ENCODE data around the gene SPECC1.

SPECC1 gene

DNA sequence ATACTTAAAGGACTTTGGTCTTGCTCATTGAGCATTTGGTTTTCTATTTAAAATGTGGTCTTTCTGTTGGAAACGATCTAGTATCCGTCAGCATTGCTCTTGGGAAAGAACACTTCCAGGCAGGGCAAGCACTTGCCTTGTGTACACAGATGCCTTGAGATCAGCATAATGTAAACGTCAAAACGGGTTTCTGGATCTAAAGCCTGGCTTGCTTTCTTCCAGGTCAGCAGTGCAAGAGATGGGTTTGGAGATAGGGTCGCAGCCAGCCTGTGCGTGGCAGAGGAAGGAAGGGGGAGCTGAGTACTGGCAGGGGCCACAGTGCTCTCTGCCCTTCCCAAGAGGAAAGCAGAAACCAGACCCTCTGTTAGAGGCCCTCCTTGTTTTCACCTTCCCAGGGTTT is 282.7 kb downstream of the SPECC1 start:
- Histone ChIP-seq H3K4me2 (ENCODE audit: low read length) (no peak overlapping the region), H3K36me3 (ENCODE audit: control insufficient read depth, low read length) (no peaks in the 10 kb centered on the region), H3K27me3 (ENCODE audit: control insufficient read depth, low read length) (no peaks in the 10 kb centered on the region), H3K4me1 (ENCODE audit: control insufficient read depth, low read length) (no peaks in the 10 kb centered on the region), H3F3A (ENCODE audit: control insufficient read depth, insufficient read depth) (no peaks in the 10 kb centered on the region), H3K4me3 (ENCODE audit: low read length) (no peak overlapping the region), H3K27ac (ENCODE audit: low read depth, low read length) (no peak overlapping the region), H3K9me3 (ENCODE audit: control insufficient read depth, insufficient read depth, low read length) (no peaks in the 10 kb centered on the region), H3K79me2 (ENCODE audit: control insufficient read depth, low read length) (no peaks in the 10 kb centered on the region), H4K20me1 (ENCODE audit: control insufficient read depth, insufficient read depth, low read depth, low read length) (no peaks in the 10 kb centered on the region), H3K9me2 (replicated peaks; ENCODE audit: control insufficient read depth, low read length) (no peaks in the 10 kb centered on the region)
- TF ChIP-seq, protein P1, sequence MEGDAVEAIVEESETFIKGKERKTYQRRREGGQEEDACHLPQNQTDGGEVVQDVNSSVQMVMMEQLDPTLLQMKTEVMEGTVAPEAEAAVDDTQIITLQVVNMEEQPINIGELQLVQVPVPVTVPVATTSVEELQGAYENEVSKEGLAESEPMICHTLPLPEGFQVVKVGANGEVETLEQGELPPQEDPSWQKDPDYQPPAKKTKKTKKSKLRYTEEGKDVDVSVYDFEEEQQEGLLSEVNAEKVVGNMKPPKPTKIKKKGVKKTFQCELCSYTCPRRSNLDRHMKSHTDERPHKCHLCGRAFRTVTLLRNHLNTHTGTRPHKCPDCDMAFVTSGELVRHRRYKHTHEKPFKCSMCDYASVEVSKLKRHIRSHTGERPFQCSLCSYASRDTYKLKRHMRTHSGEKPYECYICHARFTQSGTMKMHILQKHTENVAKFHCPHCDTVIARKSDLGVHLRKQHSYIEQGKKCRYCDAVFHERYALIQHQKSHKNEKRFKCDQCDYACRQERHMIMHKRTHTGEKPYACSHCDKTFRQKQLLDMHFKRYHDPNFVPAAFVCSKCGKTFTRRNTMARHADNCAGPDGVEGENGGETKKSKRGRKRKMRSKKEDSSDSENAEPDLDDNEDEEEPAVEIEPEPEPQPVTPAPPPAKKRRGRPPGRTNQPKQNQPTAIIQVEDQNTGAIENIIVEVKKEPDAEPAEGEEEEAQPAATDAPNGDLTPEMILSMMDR (IDR thresholded peaks at IDR 0.05; ENCODE audit: low read depth, low read length, poor library complexity, severe bottlenecking) = no peak
- no peak for TF ChIP-seq EZH2phosphoT487 (IDR thresholded peaks at IDR 0.05; ENCODE audit: borderline replicate concordance, low read length)

DNA sequence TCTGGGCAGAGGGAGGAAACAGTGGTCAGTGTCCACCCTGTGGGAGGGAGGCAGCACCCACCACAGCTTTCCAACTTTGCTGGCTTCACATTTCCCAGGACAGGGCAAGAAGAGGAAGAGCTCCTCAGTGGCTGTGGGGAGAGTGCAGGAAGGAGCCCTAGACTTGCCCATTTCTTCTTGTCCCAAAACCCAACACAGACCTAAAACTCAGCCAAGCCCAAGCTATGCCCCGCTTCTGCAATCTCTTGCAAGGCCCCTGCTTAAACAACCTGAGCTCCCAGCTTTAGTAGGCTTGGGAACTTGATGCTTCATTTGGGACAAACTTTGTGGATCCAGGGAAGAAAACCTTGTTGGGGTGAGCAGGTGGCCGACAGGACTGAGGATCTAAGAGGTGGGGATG is 284.3 kb downstream of the SPECC1 start:
- Histone ChIP-seq H3K4me1 (ENCODE audit: control insufficient read depth, low read length) (no peaks in the 10 kb centered on the region), H3K79me2 (ENCODE audit: control insufficient read depth, low read length) (no peaks in the 10 kb centered on the region), H3K4me3 (ENCODE audit: low read length) (no peak overlapping the region), H3K36me3 (ENCODE audit: control insufficient read depth, low read length) (no peaks in the 10 kb centered on the region), H3F3A (ENCODE audit: control insufficient read depth, insufficient read depth) (no peaks in the 10 kb centered on the region), H4K20me1 (ENCODE audit: control insufficient read depth, insufficient read depth, low read depth, low read length) (no peaks in the 10 kb centered on the region), H3K27me3 (ENCODE audit: control insufficient read depth, low read length) (no peaks in the 10 kb centered on the region), H3K9me2 (replicated peaks; ENCODE audit: control insufficient read depth, low read length) (no peaks in the 10 kb centered on the region), H3K4me2 (ENCODE audit: low read length) (no peak overlapping the region), H3K27ac (ENCODE audit: low read depth, low read length) (no peak overlapping the region), H3K9me3 (ENCODE audit: control insufficient read depth, insufficient read depth, low read length) (no peaks in the 10 kb centered on the region)
- TF ChIP-seq, protein P1 (IDR thresholded peaks at IDR 0.05; ENCODE audit: low read depth, low read length, poor library complexity, severe bottlenecking) = no peak
- no peak for TF ChIP-seq EZH2phosphoT487 (IDR thresholded peaks at IDR 0.05; ENCODE audit: borderline replicate concordance, low read length)

DNA sequence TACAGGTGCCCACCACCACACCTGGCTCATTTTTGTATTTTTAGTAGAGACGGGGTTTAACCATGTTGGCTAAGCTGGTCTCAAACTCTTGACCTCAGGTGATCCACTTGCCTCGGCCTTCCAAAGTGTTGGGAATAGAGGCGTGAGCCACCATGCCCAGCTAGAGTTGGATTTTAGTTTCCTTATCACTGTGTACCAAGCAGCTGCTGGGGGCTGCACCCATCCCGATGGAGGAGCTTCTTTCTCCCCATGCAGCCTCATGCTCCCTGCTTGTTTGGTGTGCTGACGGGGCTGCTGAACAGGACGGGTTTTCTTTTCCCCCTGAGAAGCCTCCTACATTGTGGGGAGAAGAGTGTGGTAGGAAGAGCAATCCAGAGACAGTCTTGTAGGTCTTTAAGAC is 285.0 kb downstream of the SPECC1 start:
- H3K9me3 ChIP-seq (ENCODE audit: control insufficient read depth, insufficient read depth, low read length) = no peaks in the 10 kb centered on the region
- TF ChIP-seq EZH2phosphoT487 (IDR thresholded peaks at IDR 0.05; ENCODE audit: borderline replicate concordance, low read length) = no peak
- TF ChIP-seq, protein P1 (IDR thresholded peaks at IDR 0.05; ENCODE audit: low read depth, low read length, poor library complexity, severe bottlenecking) = no peak
- no peaks in the 10 kb centered on the region for H4K20me1 ChIP-seq (ENCODE audit: control insufficient read depth, insufficient read depth, low read depth, low read length)
- no peak overlapping the region for H3K27ac ChIP-seq (ENCODE audit: low read depth, low read length)
- H3K27me3 ChIP-seq (ENCODE audit: control insufficient read depth, low read length) = no peaks in the 10 kb centered on the region
- H3F3A ChIP-seq (ENCODE audit: control insufficient read depth, insufficient read depth) = no peaks in the 10 kb centered on the region
- no peak overlapping the region for H3K4me3 ChIP-seq (ENCODE audit: low read length)
- no peaks in the 10 kb centered on the region for H3K36me3 ChIP-seq (ENCODE audit: control insufficient read depth, low read length)
- no peaks in the 10 kb centered on the region for H3K4me1 ChIP-seq (ENCODE audit: control insufficient read depth, low read length)
- no peaks in the 10 kb centered on the region for H3K79me2 ChIP-seq (ENCODE audit: control insufficient read depth, low read length)
- no peaks in the 10 kb centered on the region for H3K9me2 ChIP-seq (replicated peaks; ENCODE audit: control insufficient read depth, low read length)
- no peak overlapping the region for H3K4me2 ChIP-seq (ENCODE audit: low read length)

DNA sequence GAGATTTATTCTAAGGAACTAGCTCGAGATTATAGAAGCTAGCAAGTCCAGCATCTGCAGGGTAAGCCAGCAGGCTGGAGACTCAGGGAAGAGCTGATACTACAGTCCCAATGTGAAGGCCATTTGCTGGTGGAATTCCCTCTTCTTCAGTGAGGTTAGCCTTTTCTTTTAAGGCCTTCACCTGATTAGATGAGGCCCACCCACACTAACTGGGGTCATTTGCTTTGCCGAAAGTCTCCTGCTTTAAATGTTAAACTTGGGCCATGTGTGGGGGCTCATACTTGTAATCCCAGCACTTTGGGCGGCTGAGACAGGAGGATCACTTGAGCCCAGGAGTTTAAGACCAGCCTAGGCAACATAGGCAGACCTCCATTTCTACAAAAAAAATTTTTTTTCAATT is 289.9 kb downstream of the SPECC1 start:
- no peaks in the 10 kb centered on the region for H3K9me2 ChIP-seq (replicated peaks; ENCODE audit: control insufficient read depth, low read length)
- no peak overlapping the region for H3K27ac ChIP-seq (ENCODE audit: low read depth, low read length)
- no peak for TF ChIP-seq EZH2phosphoT487 (IDR thresholded peaks at IDR 0.05; ENCODE audit: borderline replicate concordance, low read length)
- TF ChIP-seq, protein P1 (IDR thresholded peaks at IDR 0.05; ENCODE audit: low read depth, low read length, poor library complexity, severe bottlenecking) = no peak
- no peaks in the 10 kb centered on the region for H3K4me1 ChIP-seq (ENCODE audit: control insufficient read depth, low read length)
- H3K79me2 ChIP-seq (ENCODE audit: control insufficient read depth, low read length) = no peaks in the 10 kb centered on the region
- H3K36me3 ChIP-seq (ENCODE audit: control insufficient read depth, low read length) = no peaks in the 10 kb centered on the region
- H4K20me1 ChIP-seq (ENCODE audit: control insufficient read depth, insufficient read depth, low read depth, low read length) = no peaks in the 10 kb centered on the region
- no peaks in the 10 kb centered on the region for H3K9me3 ChIP-seq (ENCODE audit: control insufficient read depth, insufficient read depth, low read length)
- no peaks in the 10 kb centered on the region for H3K27me3 ChIP-seq (ENCODE audit: control insufficient read depth, low read length)
- H3F3A ChIP-seq (ENCODE audit: control insufficient read depth, insufficient read depth) = no peaks in the 10 kb centered on the region
- H3K4me2 ChIP-seq (ENCODE audit: low read length) = no peak overlapping the region
- H3K4me3 ChIP-seq (ENCODE audit: low read length) = no peak overlapping the region
